Heart right ventricle (tissue), 16 donors: Measurements from ENCODE around the gene LANCL3. TPM values are rescaled to one million over a fixed set of nuclear protein-coding genes. Genes with fewer than 3 reads are reported as not detected.

Experiments used
- ATAC-seq, 8 donors: fragments of 200-7000 bp; cut with Tn5 transposase; one replicate each; pipeline ENCODE4 v1.9.1; 2020; ENCODE audit warnings: mild to moderate bottlenecking in 8 of 8, moderate library complexity in 8 of 8, moderate number of reproducible peaks in 1 of 8
- DNase-seq, 2 donors: peaks; one replicate each; pipeline ENCODE4 v3.0.0-alpha.2; 2020
- H3K27ac ChIP-seq, 10 donors: fragments of 200-600 bp; sonication (generic) in 2 of 10; one replicate each; pipeline versions ENCODE4 v1.5.0 to v1.8.0; 2020 to 2022; ENCODE audit warnings: mild to moderate bottlenecking in 3 of 10
- H3K27me3 ChIP-seq, 7 donors: fragments of 200-600 bp; one replicate each; pipeline ENCODE4 v1.8.0; 2021 to 2022; ENCODE audit warnings: mild to moderate bottlenecking in 2 of 7
- H3K36me3 ChIP-seq, 9 donors: fragments of 200-600 bp; sonication (generic) in 1 of 9; one replicate each; pipeline versions ENCODE4 v1.5.0 to v1.8.0; 2020 to 2022; ENCODE audit warnings: mild to moderate bottlenecking in 2 of 9
- H3K4me1 ChIP-seq, 9 donors: fragments of 200-600 bp; sonication (generic) in 1 of 9; one replicate each; pipeline versions ENCODE4 v1.5.0 to v1.8.0; 2020 to 2022; ENCODE audit warnings: mild to moderate bottlenecking in 4 of 9
- H3K4me3 ChIP-seq, 10 donors: fragments of 200-600 bp; sonication (generic) in 2 of 10; one replicate each; pipeline versions ENCODE4 v1.5.0 to v1.8.0; 2020 to 2022; ENCODE audit warnings: mild to moderate bottlenecking in 7 of 10, moderate library complexity in 2 of 10
- H3K9me3 ChIP-seq, 11 donors: fragments of 200-600 bp in 10 of 11; sonication (generic) in 2 of 11; one replicate each; pipeline versions ENCODE4 v1.5.0 to v1.8.0; 2013 to 2022; ENCODE audit warnings: mild to moderate bottlenecking in 2 of 11, control low read depth in 1 of 11, moderate library complexity in 1 of 11
- CTCF ChIP-seq, 9 donors: fragments of 200-600 bp; sonication (generic) in 2 of 9; IDR thresholded peaks; one replicate each; pipeline versions ENCODE4 v1.5.0 to v1.8.0; 2021 to 2022; ENCODE audit warnings: antibody characterized with exemption in 9 of 9, mild to moderate bottlenecking in 5 of 9, moderate library complexity in 1 of 9
- WGBS, 2 donors: extraction: QIAGEN DNeasy Blood & Tissue Kit; methylation state at CpG; one replicate each; pipeline ENCODE4 v1.1.7; 2013; ENCODE audit warnings: inconsistent platforms in 1 of 2; 5-methylcytosine and 5-hydroxymethylcytosine counted together
- intact Hi-C, 10 donors: fragments of 100-400 bp; cut with DNase I; formaldehyde crosslinking; loops; one replicate each; pipeline versions ENCODE4 v1.11.1 to v1.14.2; 2022
- polyA plus RNA-seq, 2 donors: library from polyadenylated mRNA; stranded (reverse); fragments of 200-250 nt; gene quantifications; one replicate each; pipeline ENCODE4 v1.2.3, GENCODE V29; 2013
- total RNA-seq, 10 donors: library from RNA; stranded (reverse); fragmentation: NEBNext Ultra II Directional in 3 of 10; extraction: Animal tissue kit (Norgen Biotek cat#: 25700) in 3 of 10; gene quantifications; one replicate each; pipeline versions ENCODE4 v1.2.1 to v1.2.4, GENCODE V29; 2021 to 2023
- donor health status: Arrhythmogenic right ventricular cardiomyopathy.
- donor health status: ischemic (EF 13 %, LVEDD 7.1; RV severe dilation, severe dysfunction).
- donor health status: healthy with polysubstance abuse.
- donor health status: DM: no; HTN: yes; CAD: no.
- donor health status: DM: no; HTN: no; CAD: no.
- donor health status: ischemic (EF 25% LVEDD 6.9; RV normal size, moderate dysfunction).
- donor health status: ischemic (EF 25% LVEDD 5.7; RV mildly dilated, moderate dysfunction).
- donor health status: healthy.
- donor health status: DM: yes; HTN: yes; CAD: no.
- donor health status: Ischemic cardiomyopathy.
- donor health status: ischemic (EF 35%, LVEDD 5.7; RV mildly dilated, moderate dysfunction).
- donor health status: nonischemic (EF 11% LVEDD 7.7; RV severe dilation, severe dysfunction).
- donor health status: DM: yes; HTN: yes; CAD: no.
- donor health status: PGD.
- donor health status: ischemic (EF 29% LVEDD 5.4; RV normal size, mild dysfunction).
- donor health status: nonischemic (EF 23%, LVEDD 6.1; RV moderate dilation, normal function).

LANCL3 gene
- total and polyA plus RNA-seq, 12 donors, result 0.04 to 0.56 (median 0.14) TPM

GRCh38 chrX:37678574-37678973, 107.1 kb downstream of the LANCL3 start:
- no peak for TF ChIP-seq CTCF (IDR thresholded peaks at IDR 0.05)
- intact Hi-C loops, result no loop called here

GRCh38 chrX:37679230-37679629, 107.8 kb downstream of the LANCL3 start:
- no peak overlapping the region for H3K27ac ChIP-seq
- H3K4me3 ChIP-seq, result no peak overlapping the region
- peaks cover 0 to 24% (median 0%) of the 10 kb centered on the region in 7 donors for H3K27me3 ChIP-seq
- 94 to 100% methylated on average over 1 of the region's 1 CpG for WGBS, 2 donors
- TF ChIP-seq CTCF (IDR thresholded peaks at IDR 0.05), result no peak
- intact Hi-C loops, result no loop called here
- ATAC-seq (no peak), DNase-seq (no peak)
- no peaks in the 10 kb centered on the region for H3K9me3 ChIP-seq
- no peaks in the 10 kb centered on the region for H3K36me3 ChIP-seq
- no peaks in the 10 kb centered on the region for H3K4me1 ChIP-seq

More at GRCh38 chrX:37678574-37678973, 107.1 kb downstream of the LANCL3 start:
- H3K27me3 ChIP-seq, result peaks cover 0 to 31% (median 0%) of the 10 kb centered on the region in 7 donors
- no peak overlapping the region for H3K4me3 ChIP-seq
- no peak for ATAC-seq
- WGBS, 2 donors, result 95 to 100% methylated on average over 1 of the region's 1 CpG
- no peaks in the 10 kb centered on the region for H3K36me3 ChIP-seq
- H3K9me3 ChIP-seq, result no peaks in the 10 kb centered on the region
- DNase-seq, result no peak
- H3K27ac ChIP-seq, result no peak overlapping the region
- H3K4me1 ChIP-seq, result no peaks in the 10 kb centered on the region

- Histone ChIP-seq H3K4me1 (peaks cover 0 to 4% (median 0%) of the 10 kb centered on the region in 9 donors), H3K27ac (no peak overlapping the region), H3K27me3 (peaks cover 0 to 23% (median 0%) of the 10 kb centered on the region in 7 donors), H3K9me3 (no peaks in the 10 kb centered on the region), H3K4me3 (no peak overlapping the region), H3K36me3 (no peaks in the 10 kb centered on the region)
- DNase-seq (no peak), ATAC-seq (no peak)
- no peak for TF ChIP-seq CTCF (IDR thresholded peaks at IDR 0.05)
- intact Hi-C loops, result no loop called here
- 41 to 44% methylated on average over 1 of the region's 1 CpG for WGBS, 2 donors
These were observed 108.4 kb downstream of the LANCL3 start for GRCh38 chrX:37679888-37680287.

- H3K27ac ChIP-seq, result peak overlapping the region; percentile 13 to 83 (median 74)
- H3K4me1 ChIP-seq, result peaks cover 0 to 8% (median 0%) of the 10 kb centered on the region in 9 donors
- no peaks in the 10 kb centered on the region for H3K36me3 ChIP-seq
- H3K9me3 ChIP-seq, result no peaks in the 10 kb centered on the region
- no peak overlapping the region for H3K4me3 ChIP-seq
- intact Hi-C loops, result no loop called here
- TF ChIP-seq CTCF (IDR thresholded peaks at IDR 0.05), result no peak
- DNase-seq (no peak), ATAC-seq (peak; percentile 64 to 94 (median 84))
- H3K27me3 ChIP-seq, result peaks cover 0 to 26% (median 0%) of the 10 kb centered on the region in 7 donors
These were observed 113.0 kb downstream of the LANCL3 start for GRCh38 chrX:37684426-37684825.
